GM19043 (cell line): Measurements from ENCODE around the gene TSC22D1.
A peak's percentile ranks its signal among the peaks of the same experiment; 100 is the strongest.

Source experiments
- ATAC-seq: cut with Tn5 transposase; IDR thresholded peaks from one replicate; pipeline ENCODE4 v1.9.1; 2021; ENCODE audit warnings: low read depth; ENCODE audit not compliant: unreplicated experiment

The TSC22D1 gene

DNA sequence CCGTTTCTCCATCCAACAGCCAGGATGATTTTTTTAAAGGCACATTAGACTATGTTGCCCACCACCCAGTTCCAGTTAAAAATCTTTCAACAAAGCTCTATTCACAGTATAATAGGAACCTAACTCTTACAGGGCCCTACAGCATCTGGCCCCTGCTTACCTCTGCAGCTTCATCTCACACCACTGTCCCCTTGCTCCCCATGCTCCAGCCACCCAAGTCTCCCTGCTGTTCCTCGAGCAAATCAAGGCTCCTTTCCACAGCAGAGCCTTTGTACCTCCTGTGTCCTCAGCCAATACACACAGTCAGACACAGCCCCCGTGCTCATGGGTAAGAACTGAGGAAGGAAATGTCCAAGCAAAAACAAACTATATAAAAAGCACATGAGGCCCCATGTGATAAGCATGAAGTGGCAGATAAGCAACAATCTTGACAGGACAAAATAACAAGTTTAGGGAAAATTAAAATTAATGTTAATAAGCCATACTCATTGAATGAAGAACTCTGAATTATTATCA, 67.5 kb downstream of the TSC22D1 start:
- ATAC-seq: no peak

DNA sequence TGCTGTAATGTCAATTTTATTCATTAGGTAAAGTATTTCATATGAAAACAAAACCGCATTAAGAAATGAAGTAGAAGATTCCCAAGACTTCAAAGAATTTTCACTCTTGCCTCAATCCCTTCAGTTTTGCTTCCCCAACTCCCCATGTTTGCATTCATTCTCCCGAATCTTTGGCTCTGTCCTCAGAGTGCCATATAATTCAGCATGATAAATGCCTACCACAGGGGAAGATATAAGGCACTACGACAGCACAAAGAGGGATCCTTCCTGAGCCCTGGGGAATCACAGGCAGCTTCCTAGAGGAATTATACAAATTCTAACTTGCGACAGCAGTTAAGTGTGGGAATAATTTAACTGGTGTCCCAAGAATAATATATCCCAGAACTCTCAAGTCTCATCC, 68.5 kb downstream of the TSC22D1 start:
- no peak for ATAC-seq

DNA sequence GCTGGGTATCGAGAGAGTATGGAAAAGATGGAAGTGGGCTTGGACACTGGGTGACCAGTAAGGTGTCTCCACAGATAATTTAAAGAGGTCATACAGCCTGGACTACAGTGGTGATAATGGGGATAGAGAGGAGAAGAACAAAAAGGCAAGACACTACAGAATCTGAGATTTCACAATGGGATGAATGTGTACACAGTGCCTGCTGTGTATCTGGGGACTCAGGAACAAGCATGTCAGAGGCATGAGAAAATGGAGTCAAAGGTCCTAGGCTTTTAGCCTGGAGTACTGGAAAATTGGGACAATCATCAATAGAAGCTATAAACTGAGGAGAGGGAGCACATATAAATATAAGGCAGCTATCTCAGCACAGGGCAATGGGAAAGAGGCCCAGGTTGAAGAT, 69.4 kb downstream of the TSC22D1 start:
- ATAC-seq: no peak

- no peak for ATAC-seq
Observed at GRCh38 chr13:44506251-44506650, 69.9 kb downstream of the TSC22D1 start.

GRCh38 chr13:44504116-44504515, 72.0 kb downstream of the TSC22D1 start:
- ATAC-seq: no peak

DNA sequence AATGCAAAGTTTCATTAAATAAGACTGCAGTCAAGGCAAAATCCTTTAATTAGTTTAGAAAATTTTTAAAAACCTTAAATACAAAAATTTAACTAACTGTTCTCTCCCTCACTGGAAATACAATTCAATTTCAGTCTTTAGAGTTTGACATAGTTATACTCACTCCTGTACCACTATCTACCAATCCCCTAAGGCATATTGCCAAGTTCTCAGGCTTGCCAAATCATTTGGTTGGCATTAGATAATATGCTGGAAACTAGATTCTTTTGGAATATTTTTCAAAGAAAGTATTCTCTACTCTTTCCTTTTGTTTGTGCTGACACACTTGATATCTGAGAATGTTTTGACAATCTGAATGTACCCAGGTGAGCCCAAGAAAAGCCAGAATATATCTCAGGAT, 77.2 kb downstream of the TSC22D1 start:
- ATAC-seq: no peak

- no peak for ATAC-seq
Observed at GRCh38 chr13:44498502-44498901, 77.6 kb downstream of the TSC22D1 start.

GRCh38 chr13:44497801-44498200, 78.3 kb downstream of the TSC22D1 start:
- ATAC-seq: no peak

DNA sequence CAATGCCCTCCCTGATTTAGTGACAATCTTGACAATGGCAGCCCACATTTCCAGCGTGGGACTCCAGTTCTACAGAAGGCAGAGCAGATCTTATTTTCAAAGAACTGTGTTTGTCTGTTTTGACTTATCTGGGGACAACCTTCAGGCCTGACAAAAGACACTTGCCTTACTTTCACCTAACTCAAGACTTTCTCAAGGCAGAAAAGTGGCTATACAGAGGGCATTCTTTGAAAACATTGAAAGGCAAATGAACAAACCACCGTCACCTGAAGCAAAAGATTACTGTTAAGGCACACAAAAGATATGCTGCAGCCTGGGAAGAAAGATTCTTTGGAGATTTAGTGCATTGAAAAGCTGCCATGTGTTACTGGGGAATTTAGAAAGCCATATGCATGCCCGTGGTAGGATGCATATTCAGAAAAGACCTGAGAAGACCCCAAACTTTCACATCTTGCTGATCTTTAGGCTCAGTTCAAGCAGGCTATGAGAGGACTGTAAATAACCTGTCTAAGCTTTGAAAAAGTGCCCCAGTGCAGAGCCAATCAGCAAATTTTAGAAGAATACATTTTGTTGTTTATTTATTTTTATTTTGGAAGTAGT, 82.8 kb downstream of the TSC22D1 start:
- no peak for ATAC-seq

DNA sequence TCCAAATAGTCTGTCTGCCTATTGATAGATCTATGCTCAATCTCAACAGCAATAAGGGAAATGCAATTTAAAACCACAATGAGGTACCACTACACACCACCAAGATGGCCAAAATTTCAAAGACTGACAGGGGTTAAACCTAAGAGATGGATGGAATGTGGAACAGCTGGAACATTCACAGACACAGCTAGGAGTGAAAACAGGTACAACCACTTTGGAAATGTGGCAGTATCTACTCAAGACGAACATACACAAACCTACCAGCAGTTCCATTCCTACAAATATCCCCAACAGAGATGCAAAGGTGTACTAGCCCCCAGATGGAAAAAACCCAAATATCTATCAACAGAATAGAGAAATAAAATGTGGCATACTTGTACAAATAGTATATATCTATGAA, 86.4 kb downstream of the TSC22D1 start:
- ATAC-seq: no peak

GRCh38 chr13:44487989-44488388, 88.1 kb downstream of the TSC22D1 start:
- ATAC-seq: peak; percentile 79

GRCh38 chr13:44484562-44485138, 91.5 kb downstream of the TSC22D1 start:
- no peak for ATAC-seq

DNA sequence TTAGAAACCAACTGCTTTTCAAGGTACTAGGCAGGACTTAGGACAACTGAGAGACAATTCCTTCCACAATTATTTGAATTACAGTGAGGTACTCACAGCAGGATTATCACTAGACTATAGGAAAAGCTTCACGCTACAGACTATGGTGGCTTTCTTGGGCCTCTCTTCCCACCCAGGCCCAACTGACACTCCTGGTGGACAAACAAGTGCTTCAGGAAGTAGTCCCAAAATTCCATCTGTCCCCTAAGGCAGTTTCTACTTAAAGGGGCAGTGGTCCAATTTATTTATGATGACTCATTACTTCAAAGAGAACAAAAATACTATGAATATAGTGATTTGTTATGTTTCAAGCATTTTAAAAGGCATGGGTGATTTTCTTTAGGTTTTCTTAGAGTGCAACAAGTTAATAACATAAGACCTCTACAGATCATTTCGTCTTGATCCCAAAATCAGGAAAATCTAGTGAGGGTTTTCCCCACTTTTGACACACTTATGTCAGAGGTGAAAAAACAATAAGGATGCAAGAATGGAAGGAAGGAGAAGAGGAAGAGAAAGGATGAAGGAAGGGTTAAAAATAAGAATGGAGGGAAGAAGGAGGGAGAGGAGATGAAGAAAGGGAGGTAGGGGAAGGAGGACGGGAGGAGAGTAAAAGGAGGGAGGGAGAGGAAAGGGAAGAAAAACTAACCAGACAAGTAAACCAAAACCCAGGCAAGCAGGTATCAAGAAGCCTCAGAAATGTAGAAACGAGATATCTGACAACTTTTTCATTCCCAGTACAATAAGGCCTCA, 101.8 kb downstream of the TSC22D1 start:
- ATAC-seq: no peak

DNA sequence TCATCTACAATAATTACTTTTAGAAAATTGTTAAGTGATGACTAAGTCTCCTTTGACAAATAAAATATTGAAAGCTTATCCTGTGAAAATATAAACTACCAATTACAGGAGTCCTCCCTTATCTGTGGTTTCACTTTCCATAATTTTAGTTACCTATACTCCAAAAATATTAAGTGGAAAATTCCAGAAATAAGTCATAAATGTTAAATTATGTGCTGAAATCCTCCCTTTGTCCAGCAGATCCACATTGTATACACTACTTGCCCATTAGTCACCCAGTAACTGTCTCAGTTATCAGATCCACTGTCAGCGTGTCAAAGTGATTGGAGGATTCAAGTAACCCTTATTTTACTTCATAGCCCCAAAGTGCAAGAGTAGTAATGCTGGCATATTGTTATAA, 104.4 kb downstream of the TSC22D1 start:
- no peak for ATAC-seq

DNA sequence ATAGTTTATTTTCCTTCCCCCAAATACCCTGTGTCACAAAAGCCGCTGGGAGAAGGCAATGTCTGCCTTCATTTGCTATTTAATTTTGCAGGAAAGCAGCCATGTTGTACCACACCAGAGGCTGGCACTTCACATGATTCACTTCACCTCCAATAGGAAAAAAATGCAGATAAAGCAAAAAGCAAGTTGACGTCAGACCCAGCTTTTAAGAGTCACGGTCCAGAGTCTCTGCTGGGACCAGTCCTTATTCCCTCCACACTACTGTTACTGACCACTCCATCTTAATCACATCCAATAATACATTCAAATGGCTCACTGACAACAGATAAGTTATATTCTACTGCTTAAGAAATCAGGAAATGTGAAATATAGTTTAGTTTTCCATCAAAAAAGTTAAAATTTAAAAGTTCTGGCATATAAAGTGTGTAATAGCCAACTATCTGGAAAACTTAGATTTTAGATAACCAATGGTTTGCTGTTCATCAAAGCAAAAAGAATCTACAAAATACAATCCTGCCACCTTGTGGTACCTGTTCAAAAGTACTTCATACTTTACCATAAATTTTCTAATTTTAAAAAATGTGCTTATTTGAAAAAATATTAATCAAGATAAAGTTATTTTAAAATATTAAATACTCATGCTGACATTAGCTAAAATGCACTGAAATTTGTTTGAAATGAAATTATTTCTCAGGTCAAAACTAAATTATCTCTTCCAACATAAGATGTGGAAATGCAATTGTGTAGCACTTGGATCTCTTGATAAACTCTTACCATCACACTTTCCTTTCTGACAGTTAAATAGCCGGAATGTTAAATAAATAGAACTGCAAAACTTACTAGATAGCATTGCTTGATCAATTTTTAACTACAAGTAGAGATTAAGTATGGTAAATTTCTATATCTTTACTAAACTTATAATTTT, 105.2 kb downstream of the TSC22D1 start:
- ATAC-seq: no peak

DNA sequence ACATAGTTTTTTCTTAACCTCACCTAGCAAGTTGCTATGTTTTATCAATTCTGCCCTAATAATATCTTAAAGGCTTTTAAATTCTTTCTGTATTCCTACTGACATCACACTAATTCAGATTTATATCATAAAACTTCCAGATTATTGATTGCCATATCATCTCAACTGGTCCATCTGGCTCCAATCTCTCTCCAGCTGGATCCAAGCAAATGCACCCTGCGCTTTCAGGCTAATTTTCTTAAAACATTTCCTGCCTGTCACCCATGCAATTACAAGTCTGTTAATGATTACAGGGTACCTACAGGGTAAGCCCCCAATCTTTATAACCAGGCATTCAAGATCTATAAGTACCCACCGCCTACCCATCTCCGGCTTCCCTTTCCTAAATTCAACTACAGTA, 107.3 kb downstream of the TSC22D1 start:
- no peak for ATAC-seq

GRCh38 chr13:44465318-44465717, 110.8 kb downstream of the TSC22D1 start:
- ATAC-seq: no peak

DNA sequence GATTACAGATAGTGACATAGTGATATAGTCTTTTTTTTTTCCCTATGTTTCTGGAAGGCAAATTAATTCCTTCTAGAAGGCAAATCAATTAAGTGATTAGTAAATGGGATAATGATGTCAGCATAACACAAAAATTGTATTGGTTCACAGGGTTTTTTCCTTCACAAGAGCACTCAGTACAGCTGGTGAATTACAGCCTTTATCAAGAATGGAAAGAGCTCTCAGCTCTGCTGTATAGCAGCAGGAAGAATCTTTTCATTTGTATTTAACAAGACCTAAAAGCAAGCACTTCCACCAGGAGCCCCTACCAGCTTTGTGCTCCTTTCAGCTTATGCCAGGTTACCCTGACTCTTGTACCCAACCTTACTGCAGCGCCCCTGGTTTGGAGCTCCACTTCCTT, 111.7 kb downstream of the TSC22D1 start:
- ATAC-seq: no peak

- ATAC-seq: no peak
Observed at GRCh38 chr13:44463759-44464158, 112.4 kb downstream of the TSC22D1 start.

- no peak for ATAC-seq
Observed at GRCh38 chr13:44459674-44460073, 116.5 kb downstream of the TSC22D1 start.
